GM19468 (cell line): ENCODE data around the gene TMEM132C.

ENCODE experiments used
- ATAC-seq: cut with Tn5 transposase; IDR thresholded peaks from one replicate; pipeline ENCODE4 v1.9.1; 2021; ENCODE audit warnings: mild to moderate bottlenecking, moderate library complexity, moderate number of reproducible peaks; ENCODE audit not compliant: unreplicated experiment; ENCODE audit errors: extremely low read depth

The TMEM132C gene

DNA sequence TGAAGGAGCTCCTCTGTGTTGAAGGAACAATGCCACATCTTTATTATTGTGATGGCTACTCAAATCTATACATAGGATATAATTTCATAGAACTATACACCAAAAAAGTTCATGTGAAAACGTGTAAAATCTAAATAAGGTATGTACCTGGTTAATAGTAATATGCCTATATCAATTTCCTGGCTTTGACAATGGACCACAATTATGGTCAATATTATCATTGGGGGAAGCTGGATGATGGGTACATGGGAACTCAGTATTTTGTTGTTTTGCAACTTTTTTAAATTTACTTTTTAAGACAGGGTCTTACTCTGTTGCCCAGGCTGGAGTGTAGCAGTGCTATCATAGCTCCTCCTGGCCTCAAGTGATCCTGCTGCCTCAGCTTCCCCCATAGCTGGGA is 270.7 kb downstream of the TMEM132C start:
- no peak for ATAC-seq

DNA sequence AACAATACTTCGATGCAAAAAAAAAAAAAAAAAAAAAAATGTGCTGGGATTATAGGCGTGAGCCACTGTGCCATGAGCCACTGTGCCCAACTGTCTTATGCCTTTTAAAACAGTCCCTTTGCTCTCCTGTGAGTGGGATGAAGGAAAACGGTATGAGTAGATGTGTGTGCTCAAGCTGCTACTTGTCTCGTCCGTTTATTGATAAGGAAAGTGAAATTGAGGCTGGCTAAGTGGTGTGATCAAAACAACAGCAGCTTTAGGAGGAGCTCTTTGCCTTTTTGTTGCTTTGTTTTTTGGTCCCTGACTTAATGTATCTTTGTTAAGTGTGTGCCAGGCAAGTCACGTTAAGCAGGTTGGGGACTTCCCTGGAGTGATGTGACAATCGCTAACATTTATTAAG is 275.9 kb downstream of the TMEM132C start:
- no peak for ATAC-seq

DNA sequence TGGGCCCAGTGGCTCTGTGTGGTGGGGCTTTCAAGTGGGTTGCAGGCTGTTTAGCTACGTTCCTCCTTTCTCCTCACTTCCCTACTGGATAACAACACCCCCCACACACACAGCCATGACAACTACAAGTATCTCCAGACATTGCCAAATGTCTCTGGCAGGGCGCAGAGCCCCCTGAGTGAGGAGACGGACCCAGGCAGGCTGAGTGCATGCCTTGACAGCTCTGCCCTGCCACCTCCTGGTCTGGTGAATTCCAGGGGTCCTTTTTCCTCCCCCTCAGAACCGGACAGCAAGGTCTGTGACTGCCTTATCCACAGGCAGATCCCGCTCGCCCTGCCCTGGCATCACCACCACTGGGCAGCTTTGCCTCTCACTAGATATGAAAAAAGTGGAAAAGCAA is 276.5 kb downstream of the TMEM132C start:
- no peak for ATAC-seq

DNA sequence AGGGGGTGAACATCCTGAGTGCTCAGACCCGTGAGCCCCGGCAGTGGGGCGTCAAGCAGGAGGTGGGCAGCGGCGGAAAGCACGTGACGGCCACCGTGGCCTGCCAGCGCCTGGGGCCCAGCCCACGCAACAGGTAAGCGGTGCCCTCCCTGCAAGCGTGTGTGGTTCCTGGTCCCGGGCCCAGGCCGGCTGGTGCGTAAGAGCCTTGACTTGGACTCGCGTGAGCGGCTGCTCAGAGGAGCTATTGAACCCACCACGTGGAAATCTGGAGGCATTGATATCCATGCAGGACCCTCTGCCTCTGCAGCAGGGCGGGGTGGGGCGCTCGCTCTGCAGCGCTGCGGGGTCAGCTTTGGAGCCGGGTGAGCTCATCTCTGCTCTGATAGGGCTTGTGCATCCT is 277.0 kb downstream of the TMEM132C start:
- ATAC-seq = no peak

DNA sequence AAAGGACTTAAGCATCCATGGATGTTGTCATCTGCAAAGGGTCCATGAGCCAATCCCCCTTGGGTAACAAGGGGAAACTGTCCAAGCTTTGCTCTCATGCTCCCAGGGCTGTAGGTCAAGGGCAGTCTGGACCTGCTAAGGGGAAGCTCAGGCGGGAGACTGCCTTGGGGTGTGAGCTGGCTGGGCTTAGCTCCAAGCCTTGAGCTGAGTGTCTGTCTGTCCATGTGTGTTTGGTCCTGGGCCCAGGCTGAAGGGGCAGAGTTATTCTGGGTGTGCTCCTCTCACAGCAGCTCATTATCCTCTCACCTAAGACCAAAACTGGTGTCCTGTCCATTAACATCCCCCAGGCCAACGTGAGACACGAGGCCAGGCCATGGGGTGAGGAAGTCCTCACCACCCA is 282.0 kb downstream of the TMEM132C start:
- ATAC-seq = no peak

DNA sequence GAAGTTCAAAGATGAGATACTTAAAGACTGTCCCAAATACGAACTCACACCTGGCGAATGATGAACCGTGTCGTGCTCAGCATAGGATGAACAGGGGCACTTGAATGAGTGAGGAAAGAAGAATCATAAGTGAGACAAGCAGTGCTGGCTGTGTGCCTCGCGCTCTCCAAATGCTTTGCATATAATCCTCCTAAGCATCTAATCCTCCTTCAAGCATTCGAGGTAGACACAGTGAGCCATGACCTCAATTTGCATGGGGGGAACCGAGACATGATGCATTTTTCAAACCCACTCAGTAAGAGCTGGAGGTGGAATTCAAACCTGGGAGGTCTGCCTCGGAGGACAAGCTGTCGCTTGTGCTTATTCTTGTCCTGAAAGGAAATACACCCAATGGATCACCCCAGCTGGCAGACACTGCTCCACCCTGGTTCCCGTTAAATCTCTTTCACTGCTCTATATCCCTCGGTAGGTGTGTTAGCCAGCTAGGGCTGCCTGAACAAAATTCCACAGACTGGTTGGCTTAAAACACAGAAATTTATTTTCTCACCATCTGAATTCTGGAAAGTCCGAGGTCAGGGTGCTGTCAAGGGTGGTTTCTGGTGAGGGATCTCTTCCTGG is 282.7 kb downstream of the TMEM132C start:
- ATAC-seq = no peak

DNA sequence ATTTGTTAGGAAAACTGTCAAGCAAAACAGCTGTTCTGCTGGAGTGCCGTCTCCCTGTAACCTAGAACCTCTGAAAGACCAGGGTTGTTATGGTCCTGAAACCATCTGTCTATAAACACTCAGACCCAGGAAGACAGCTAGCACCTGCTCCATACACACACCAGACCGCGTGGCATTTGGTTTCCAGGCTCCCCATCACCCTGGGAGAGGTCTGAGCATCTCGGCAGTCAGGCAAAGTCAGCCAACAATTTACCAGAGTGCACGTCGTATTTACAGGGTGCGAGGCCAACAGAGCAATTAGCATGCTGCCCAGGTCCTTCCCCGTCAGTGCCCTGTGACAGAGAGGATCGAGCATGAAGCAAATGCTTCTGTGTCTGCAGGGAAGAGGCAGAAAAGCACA is 284.3 kb downstream of the TMEM132C start:
- no peak for ATAC-seq

DNA sequence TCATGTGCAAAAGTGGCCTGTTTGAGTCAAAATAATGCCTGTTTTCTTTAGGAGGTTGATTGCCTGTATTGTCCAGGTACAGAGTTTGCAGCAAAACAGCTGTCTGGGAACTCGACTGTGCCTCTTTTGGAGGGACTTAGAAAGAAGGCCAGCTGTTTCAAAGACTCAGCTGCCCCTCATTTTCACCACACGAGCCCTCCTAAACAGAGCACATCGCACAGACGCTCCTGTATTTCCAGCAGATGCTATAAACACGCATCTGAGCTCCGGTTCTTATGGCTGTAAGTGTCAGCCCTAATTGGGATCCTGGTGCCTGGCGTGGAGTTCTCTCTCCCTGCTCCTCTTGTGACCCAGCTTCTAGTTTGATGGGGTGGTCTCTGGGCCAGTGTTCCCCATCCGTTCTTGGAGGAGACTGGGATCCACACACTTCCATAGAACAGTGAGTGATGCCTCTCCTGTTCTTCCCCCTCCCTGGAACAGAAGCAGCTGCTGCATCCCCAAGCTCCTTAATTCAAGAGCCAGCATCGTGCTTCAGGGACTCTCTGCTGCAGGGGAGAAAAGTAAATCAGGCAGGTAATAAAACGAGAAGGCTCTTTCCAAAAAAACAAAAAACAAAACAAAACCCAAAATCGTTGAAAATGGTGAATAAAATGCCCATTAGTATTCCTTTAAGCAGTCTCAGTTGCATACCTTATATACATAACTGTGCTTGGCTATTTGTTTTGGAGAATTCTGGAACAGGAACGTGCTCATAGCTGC is 287.8 kb downstream of the TMEM132C start:
- ATAC-seq = no peak

DNA sequence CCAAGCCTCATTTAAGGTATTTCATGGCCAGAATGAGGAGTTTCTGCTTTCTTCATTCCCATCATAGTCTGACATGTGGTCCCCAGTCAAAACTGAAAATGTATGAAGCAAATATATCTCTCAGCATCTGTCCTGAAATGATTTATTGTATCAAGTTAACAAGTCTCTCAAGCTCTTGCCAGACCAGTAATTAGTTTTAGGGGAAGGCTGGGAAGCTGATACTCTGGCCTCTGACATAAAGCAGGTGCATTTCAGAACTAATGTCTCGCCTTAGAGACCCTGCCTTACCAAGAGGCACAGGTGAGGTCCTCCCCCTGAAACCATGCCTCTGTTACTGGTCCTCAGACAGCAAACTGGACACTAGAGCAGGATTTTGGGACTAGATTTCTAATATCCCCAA is 290.3 kb downstream of the TMEM132C start:
- ATAC-seq = no peak

DNA sequence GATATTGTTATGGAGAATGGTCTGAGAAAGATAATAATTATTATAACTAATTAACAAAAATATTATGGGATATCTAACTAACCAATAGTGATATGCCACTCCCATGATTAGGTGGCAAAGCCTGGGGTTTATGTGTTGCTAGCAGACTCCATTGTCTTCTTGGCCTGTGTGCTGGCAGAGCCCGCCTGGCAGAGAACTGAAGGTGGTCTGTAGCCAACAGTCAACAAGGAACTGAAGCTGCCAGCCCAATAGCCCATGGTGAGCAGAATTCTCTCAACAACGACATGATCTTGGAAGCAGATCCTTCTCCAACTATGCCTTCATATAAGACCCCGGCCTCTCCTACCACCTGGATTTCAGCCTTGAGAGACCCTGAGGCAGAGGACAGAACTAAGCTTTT is 298.0 kb downstream of the TMEM132C start:
- no peak for ATAC-seq

DNA sequence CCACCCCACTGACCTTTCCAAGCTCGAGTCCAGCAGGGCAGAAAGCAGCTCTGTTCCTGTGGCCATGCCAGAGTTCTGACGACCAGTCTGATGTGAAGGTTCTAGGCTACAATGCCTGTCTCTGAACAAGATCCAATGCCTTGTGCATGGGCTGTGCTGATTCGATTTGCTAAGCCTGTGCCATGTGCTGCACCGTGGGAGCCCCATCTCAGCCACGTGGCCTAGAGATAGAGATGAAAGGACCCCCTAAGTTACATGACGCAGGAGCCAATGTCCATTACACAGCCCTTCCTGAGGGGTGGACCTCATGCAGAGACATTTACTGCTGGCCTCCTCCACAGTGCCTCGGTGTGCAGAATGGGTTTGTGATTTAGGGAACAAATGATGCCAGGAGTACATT is 300.8 kb downstream of the TMEM132C start:
- no peak for ATAC-seq

DNA sequence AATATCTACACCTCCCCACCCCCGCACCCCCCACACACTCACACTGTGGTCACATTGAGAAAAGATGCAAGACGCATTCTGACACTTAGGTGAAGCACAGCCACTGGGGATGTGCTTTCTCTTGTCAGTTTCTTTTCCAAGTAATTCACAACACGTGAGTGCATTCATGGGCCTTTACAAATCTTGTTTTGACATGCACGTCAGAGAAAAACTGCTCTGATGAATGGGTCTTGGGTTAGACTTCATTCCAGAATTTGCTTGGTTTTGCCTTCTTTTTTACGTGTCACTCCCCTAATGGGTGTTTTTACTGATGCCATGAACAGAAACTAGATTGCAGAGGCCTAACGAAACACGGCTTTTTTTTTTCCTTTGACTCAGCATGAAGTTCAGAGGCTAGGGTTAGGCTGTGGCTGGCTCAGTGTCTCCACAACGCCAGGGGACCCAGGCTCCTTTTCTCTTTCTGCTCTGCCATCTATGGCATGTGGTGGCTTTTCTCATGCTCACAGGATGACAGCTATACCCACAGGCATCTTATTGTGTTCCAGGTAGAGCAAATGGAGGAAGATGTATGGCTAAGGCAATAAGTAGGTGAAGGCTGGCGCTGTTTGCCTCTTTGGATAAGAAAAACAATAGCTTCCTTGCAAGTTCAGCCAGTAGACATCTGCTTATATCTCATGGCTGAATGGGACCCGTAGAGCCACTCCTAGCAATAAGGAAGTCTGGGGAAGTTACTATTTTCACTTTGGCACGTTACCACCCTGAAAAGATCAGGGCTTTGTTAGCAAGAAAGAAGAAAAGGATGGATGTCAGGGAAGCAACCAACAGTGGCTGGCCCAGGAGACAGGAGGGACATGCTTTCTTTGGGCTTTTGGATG is 303.5 kb downstream of the TMEM132C start:
- ATAC-seq = no peak

DNA sequence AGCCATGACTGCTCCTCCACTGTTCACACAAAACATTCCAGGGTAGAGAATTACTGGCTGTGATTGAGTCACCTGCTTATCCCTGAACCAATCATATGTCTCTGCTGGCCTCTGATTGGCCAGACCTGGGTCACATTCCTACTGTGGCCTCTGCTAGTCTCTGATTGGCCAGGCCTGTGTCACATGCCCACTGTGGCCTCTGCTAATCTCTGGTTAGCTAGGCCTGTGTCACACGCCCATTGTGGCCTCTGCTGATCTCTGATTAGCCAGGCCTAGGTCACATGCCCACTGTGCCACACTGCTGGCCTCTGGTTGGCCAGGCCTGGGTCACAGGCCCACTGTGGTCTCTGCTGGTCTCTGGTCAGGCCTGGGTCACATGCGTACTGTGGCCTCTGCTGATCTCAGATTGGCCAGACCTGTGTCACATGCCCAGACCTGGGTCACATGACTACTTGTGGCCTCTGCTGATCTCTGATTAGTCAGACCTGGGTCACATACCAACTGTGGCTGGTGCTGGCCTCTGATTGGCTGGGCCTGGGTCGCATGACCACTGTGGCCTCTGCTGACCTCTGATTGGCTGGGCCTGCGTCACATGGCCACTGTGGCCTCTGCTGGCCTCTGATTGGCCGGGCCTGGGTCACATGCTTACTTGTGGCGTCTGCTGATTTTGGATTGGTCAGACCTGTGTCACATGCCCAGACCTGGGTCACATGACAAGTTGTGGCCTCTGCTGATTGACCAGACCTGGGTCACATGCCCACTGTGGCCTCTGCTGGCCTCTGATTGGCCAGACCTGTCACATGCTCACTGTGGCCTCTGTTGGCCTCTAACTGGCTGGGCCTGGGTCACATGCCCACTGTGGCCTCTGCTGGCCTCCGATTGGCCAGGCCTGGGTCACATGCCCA is 305.2 kb downstream of the TMEM132C start:
- ATAC-seq = no peak

DNA sequence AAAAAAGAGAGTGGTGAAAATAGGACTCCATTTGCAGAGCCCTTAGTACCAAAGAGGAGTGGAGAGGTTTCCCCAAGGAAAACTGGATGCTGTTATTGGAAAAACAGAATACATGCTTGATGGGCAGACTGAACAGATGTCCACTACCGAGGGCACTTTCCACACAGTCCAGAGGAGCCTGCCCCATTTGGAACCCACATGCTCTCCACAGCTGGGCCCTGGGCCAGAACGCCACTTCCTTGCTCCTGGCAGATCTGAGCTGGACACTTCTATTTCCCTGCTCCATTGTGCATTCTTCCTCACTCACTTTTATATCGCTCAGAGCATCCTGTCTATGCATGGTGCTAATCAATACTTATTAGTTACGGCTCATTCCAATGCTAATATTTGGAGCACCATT is 306.9 kb downstream of the TMEM132C start:
- ATAC-seq = no peak

DNA sequence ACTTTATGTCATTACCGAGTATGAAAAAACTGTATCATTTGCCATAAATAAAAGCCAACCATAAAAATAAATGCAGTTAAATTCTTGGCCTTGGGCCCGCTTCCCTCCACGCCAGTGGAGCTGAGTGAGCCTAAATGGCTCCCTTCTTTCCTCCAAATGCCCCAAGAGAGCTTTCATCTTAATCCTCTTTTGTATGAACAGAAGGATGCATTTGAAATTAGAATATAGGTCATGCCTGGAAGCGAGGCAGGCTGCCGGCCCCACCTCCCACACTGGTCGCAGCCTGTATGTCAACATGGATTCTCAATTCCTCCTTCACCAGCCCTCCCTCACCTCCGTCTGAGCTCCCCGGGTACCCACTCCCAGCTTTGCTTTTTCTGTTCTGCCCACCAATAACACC is 311.1 kb downstream of the TMEM132C start:
- ATAC-seq = no peak

DNA sequence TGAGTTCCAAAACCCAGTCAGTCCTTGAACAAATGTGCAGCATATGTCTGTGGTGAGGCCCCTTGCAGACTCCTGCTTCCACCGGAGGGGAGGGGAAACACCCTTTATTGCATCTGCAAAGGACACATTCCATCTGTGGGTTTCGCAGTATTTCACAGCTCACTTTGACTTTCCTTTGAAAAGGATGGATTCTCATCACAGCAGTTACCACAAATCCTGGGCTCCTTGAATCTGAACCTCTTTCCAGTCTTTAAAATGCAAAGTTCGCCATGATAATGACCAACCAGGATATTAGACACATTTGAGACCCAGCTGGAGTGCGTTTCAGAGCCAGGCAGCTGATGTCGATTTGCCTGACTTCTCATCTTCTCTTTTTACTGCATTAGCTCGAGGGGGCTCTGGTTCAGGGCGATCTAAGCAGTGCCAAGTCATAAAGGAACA is 314.4 kb downstream of the TMEM132C start:
- ATAC-seq = no peak

DNA sequence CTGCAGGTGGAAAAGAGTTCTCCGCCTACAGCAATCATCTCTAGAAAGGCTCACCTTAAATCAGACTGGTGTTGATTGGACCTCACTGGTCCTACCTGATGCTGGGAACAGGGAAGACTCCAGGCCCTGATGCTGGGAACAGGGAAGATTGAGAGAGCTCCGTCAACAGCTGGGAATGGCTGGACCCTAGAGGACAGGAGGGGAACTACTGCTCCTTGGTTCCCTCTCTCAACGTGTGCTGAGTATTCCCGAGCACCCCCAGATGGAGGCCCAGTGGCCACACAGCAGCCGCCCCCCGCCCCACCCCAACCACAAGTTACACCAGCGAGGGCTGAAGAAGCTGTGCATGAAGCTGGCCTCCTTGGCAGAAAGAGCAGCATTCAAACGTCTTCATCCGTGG is 316.5 kb downstream of the TMEM132C start:
- ATAC-seq = no peak

DNA sequence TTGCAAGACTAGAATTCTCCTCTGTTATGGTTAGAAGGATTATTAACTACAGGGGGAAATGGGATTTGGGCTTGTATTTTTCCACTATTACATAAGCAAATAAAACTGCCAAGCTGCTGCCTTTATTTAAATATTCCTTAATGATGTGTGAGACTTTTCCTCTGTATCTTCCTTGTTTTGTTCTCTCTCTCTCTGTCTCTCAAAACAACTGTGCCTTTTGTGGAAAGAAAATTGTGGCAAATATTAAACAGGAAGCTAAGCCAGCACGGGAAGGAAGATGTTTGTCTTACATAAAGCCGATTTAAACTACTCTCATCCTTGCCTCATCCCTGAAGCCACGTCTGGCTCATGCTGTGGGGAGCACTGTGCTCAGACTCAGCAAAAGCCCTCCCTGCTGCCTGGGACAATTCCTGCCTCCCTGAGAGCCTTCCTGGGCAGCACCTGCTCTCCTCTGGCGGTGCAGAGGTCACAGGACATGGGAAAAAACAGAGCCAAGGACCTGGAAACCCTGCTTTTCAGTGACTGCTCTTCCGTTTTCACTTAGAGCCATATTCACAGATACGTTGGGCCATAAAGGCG is 319.6 kb downstream of the TMEM132C start:
- ATAC-seq = no peak

DNA sequence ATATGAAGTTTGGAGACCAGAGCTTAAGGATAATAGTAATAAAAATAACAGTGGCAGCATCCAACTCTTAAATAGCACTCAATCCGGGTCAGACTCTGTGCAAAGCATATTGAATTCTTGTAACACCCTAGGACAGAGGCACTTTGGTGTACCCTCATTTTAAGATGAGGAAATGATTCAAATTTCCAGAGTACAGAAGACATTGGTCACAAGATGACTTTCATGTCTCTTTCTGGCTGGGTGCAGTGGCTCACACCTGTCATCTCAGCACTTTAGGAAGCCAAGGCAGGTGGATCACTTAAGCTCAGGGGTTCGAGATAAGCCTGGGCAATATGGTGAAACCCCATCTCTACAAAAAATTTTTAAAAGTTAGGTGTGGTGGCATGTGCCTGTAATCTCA is 320.9 kb downstream of the TMEM132C start:
- ATAC-seq = no peak

DNA sequence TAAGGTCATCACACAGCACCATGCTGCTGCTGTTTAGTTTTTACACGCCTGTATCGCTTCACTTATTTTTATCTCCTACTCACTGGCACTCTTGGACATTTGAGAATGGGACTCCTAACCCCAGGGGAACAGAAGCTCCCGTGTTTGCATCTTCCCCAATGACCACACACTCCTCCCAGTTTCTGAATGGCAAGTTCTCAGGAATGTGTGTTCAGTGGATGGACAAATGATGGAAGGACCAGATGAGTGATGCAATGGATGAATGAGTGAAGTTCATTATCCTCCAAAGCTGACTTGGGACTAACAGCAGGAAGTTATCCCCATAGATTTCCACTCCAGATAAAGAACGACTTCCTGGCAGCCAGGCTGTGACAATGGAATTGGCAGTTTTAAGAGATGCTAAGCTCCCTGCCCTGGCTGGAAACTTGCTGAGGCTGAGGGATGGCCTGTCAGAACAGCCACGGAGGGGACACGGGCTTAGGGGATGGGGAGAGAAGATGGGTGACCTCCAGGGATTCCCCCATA is 325.3 kb downstream of the TMEM132C start:
- no peak for ATAC-seq
